PC-9 (cell line): ENCODE results near the gene SF3B4. TPM values are rescaled to one million over a fixed set of nuclear protein-coding genes. Genes with fewer than 3 reads are reported as not detected.
A peak's percentile ranks its signal among the peaks of the same experiment; 100 is the strongest.

Experiments
- BruUV-seq: library from RNA; stranded (reverse); fragments of 400-500 nt; replicated peaks from 2 replicates; lab custom pipeline; 2021; lab: Mats Ljungman, UMichigan
- CTCF ChIA-PET: fragments of 300-600 bp; sonication (Branson Sonifier 250); formaldehyde crosslinking; loops from one replicate; lab custom pipeline; 2022; ENCODE audit warnings: antibody characterized with exemption; lab: Charles Lee
- POLR2A ChIA-PET: fragments of 300-600 bp; sonication (Branson Sonifier 250); formaldehyde crosslinking; loops from one replicate; lab custom pipeline; 2022; ENCODE audit warnings: antibody characterized with exemption; ENCODE audit not compliant: unreplicated experiment; lab: Charles Lee
- DNase-seq, 2 experiments: peaks; one replicate each; pipeline versions ENCODE4 v3.0.0 to v3.0.0-alpha.2; 2015 to 2022; ENCODE audit warnings: mixed read lengths in 1 of 2
- H2AFZ ChIP-seq: fragments of 200-600 bp; sonication (generic); 2 replicates; pipeline ENCODE4 v1.8.1; 2017; ENCODE audit warnings: antibody characterized with exemption
- H3F3A ChIP-seq: fragments of 200-600 bp; sonication (generic); 2 replicates; pipeline ENCODE4 v1.8.1; 2017; ENCODE audit warnings: antibody characterized with exemption, mild to moderate bottlenecking, low read depth; ENCODE audit not compliant: insufficient read depth
- H3K27ac ChIP-seq: fragments of 200-600 bp; sonication (generic); 2 replicates; pipeline ENCODE4 v1.6.1; 2016; ENCODE audit warnings: mixed run types
- H3K27me3 ChIP-seq: fragments of 200-600 bp; sonication (generic); 2 replicates; pipeline ENCODE4 v1.6.1; 2016; ENCODE audit warnings: low read depth, mixed run types; ENCODE audit not compliant: insufficient read depth
- H3K36me3 ChIP-seq: fragments of 200-600 bp; sonication (generic); 2 replicates; pipeline ENCODE4 v1.6.1; 2016; ENCODE audit warnings: low read depth, mixed run types
- H3K4me1 ChIP-seq: fragments of 200-600 bp; sonication (generic); replicated peaks from 2 replicates; pipeline ENCODE4 v1.6.1; 2016; ENCODE audit warnings: mixed run types; ENCODE audit not compliant: insufficient read depth
- H3K4me2 ChIP-seq: fragments of 200-600 bp; sonication (generic); 2 replicates; pipeline ENCODE4 v1.6.1; 2017; ENCODE audit warnings: mixed run types
- H3K4me3 ChIP-seq: fragments of 200-600 bp; sonication (generic); 2 replicates; pipeline ENCODE4 v1.6.1; 2016; ENCODE audit warnings: mixed run types
- H3K79me2 ChIP-seq: fragments of 200-600 bp; sonication (generic); 2 replicates; pipeline ENCODE4 v1.6.1; 2017; ENCODE audit warnings: low read depth, mixed run types
- H3K9me2 ChIP-seq: fragments of 200-600 bp; sonication (generic); 2 replicates; pipeline ENCODE4 v1.8.1; 2017; ENCODE audit warnings: mild to moderate bottlenecking; ENCODE audit not compliant: insufficient read depth
- H3K9me3 ChIP-seq: fragments of 200-600 bp; sonication (generic); 2 replicates; pipeline ENCODE4 v1.8.1; 2016; ENCODE audit warnings: low read depth; ENCODE audit not compliant: insufficient read depth
- H4K20me1 ChIP-seq: fragments of 200-600 bp; sonication (generic); 2 replicates; pipeline ENCODE4 v1.8.1; 2017; ENCODE audit not compliant: insufficient read depth
- CTCF ChIP-seq: fragments of 200-600 bp; sonication (generic); conservative IDR thresholded peaks from 2 replicates; pipeline ENCODE4 v1.6.1; 2017; ENCODE audit warnings: mixed run types, antibody characterized with exemption, mild to moderate bottlenecking, moderate library complexity
- EZH2 ChIP-seq: fragments of 200-600 bp; sonication (generic); IDR thresholded peaks from 2 replicates; pipeline ENCODE4 v1.8.0; 2017; ENCODE audit warnings: antibody characterized with exemption, low read depth
- intact Hi-C: fragments of 100-400 bp; cut with micrococcal nuclease; formaldehyde crosslinking; loops from one replicate; pipeline ENCODE4 v1.10.0; 2022; ENCODE audit not compliant: unreplicated experiment
- total RNA-seq: library from RNA; stranded (reverse); gene quantifications from 2 replicates; pipeline ENCODE4 v1.2.3, GENCODE V29; 2021

Gene SF3B4
- total RNA-seq, 1 experiment from 2014 or later, result 73.1 TPM

DNA sequence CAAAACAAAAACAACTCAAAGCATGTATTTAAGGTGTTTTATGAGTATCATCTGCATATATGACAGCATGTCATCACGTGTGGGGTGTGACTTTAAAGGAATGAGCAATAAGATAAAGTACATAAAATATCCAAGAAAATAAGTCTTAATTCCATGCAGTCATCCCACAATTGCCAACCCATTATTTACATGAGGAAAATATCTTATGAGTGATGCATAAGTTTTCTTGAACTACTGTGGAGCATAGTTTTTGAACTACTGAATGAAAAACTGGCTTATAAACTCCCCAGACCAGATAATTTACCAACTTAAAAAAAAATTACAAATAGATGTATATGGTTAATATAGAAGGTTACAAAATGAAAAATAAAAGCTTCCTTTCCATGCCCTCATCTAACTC lies 38.8 kb upstream of the SF3B4 start:
- H3F3A ChIP-seq, result peaks cover 29% of the 10 kb centered on the region
- CTCF ChIA-PET, result no interaction called here
- no peaks in the 10 kb centered on the region for H3K27me3 ChIP-seq
- H3K9me2 ChIP-seq, result no peaks in the 10 kb centered on the region
- intact Hi-C loops, result no loop called here
- TF ChIP-seq EZH2, result no peak
- no peak for TF ChIP-seq CTCF
- BruUV-seq, result no TSS peak
- no peak for DNase-seq
- no peak overlapping the region for H3K4me2 ChIP-seq
- no peak overlapping the region for H2AFZ ChIP-seq
- H3K4me1 ChIP-seq, result peaks cover 7% of the 10 kb centered on the region
- H3K9me3 ChIP-seq, result no peaks in the 10 kb centered on the region
- peaks cover 24% of the 10 kb centered on the region for H3K36me3 ChIP-seq
- no peaks in the 10 kb centered on the region for H3K79me2 ChIP-seq
- H4K20me1 ChIP-seq, result no peaks in the 10 kb centered on the region; the same call in 1 of the 2 replicates
- no peak overlapping the region for H3K4me3 ChIP-seq
- POLR2A ChIA-PET, result no interaction called here
- H3K27ac ChIP-seq, result no peak overlapping the region

GRCh38 chr1:149965440-149965839 lies 37.8 kb upstream of the SF3B4 start:
- H3K9me3 ChIP-seq, result no peaks in the 10 kb centered on the region
- no peaks in the 10 kb centered on the region for H3K27me3 ChIP-seq
- H3K27ac ChIP-seq, result no peak overlapping the region
- H3K9me2 ChIP-seq, result no peaks in the 10 kb centered on the region
- peaks cover 24% of the 10 kb centered on the region for H3K36me3 ChIP-seq
- no peaks in the 10 kb centered on the region for H4K20me1 ChIP-seq
- H3K4me1 ChIP-seq, result peaks cover 7% of the 10 kb centered on the region
- no peak for DNase-seq
- H2AFZ ChIP-seq, result no peak overlapping the region
- no peak overlapping the region for H3K4me2 ChIP-seq
- no peak for TF ChIP-seq EZH2
- TF ChIP-seq CTCF, result no peak
- no peaks in the 10 kb centered on the region for H3K79me2 ChIP-seq
- H3K4me3 ChIP-seq, result no peak overlapping the region
- POLR2A ChIA-PET, result no interaction called here
- H3F3A ChIP-seq, result peaks cover 24% of the 10 kb centered on the region
- CTCF ChIA-PET, result interaction anchor here (0.6 kb wide), 1 partner anchor 85 kb away, joined by 4 read pairs; no protein-coding TSS in a partner anchor
- intact Hi-C loops, result no loop called here
- BruUV-seq, result no TSS peak

- H3K36me3 ChIP-seq, result peaks cover 17% of the 10 kb centered on the region
- H3K4me3 ChIP-seq, result no peak overlapping the region
- no peaks in the 10 kb centered on the region for H3K79me2 ChIP-seq
- H4K20me1 ChIP-seq, result no peaks in the 10 kb centered on the region
- no peaks in the 10 kb centered on the region for H3K27me3 ChIP-seq
- ChIA-PET CTCF (no interaction called here), POLR2A (no interaction called here)
- TF ChIP-seq EZH2, result no peak
- no peak for TF ChIP-seq CTCF
- H3K4me1 ChIP-seq, result peaks cover 7% of the 10 kb centered on the region
- DNase-seq, result peak in 1 of 2 experiments; percentile 42
- H2AFZ ChIP-seq, result no peak overlapping the region
- peak overlapping the region; percentile 52; the same call in 1 of the 2 replicates for H3K27ac ChIP-seq
- H3F3A ChIP-seq, result peaks cover 24% of the 10 kb centered on the region
- H3K9me2 ChIP-seq, result no peaks in the 10 kb centered on the region
- BruUV-seq, result no TSS peak
- intact Hi-C loops, result loop anchor here (2.0 to 5.0 kb wide), 2 partner anchors 75 to 104 kb away; partner anchors contain the start of gene VPS45
- no peaks in the 10 kb centered on the region for H3K9me3 ChIP-seq
- H3K4me2 ChIP-seq, result no peak overlapping the region
Measured at GRCh38 chr1:149963358-149963757, 35.8 kb upstream of the SF3B4 start.
